ENCODE results near the gene PALD1.

PALD1 gene

DNA sequence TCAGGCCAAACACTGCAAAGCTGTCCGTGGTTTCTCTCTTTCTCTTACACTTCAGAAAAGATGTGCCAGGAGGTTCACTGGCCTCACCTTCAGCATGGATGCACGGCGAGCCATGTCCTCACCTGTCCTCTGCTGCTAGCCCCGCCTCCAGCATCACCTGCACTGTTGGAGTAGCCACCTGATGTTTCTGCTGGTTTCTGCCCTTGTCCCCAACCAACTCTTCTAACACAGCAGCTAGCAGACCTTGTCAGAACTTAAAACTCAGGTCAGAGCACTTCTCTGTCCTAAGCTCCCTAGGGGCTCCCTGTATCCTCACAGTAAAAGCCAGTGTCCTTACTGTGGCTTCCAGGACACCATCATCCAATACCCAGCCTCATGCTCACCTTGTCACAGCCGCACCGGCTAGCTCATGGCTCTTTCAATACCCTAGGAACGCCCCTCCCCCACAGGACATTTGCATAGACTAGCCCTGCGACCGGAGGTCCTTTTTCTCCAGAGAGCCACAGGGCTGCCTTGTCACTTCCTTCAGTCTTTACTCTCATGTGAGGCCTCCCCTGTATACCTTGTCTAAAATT lies 15.2 kb downstream of the PALD1 start:
- no peaks in the 10 kb centered on the region for H3K36me3 ChIP-seq (replicated peaks)
- no peak for DNase-seq
- H3K27ac ChIP-seq, result no peak overlapping the region
- in situ Hi-C loops (cut with HindIII; ENCODE audit: low pct_ligation_motif_present, low sequenced_read_pairs), result no loop called here
- no peak overlapping the region for H3K4me3 ChIP-seq (ENCODE audit: low read depth, low read length)
- TF ChIP-seq, protein P1, sequence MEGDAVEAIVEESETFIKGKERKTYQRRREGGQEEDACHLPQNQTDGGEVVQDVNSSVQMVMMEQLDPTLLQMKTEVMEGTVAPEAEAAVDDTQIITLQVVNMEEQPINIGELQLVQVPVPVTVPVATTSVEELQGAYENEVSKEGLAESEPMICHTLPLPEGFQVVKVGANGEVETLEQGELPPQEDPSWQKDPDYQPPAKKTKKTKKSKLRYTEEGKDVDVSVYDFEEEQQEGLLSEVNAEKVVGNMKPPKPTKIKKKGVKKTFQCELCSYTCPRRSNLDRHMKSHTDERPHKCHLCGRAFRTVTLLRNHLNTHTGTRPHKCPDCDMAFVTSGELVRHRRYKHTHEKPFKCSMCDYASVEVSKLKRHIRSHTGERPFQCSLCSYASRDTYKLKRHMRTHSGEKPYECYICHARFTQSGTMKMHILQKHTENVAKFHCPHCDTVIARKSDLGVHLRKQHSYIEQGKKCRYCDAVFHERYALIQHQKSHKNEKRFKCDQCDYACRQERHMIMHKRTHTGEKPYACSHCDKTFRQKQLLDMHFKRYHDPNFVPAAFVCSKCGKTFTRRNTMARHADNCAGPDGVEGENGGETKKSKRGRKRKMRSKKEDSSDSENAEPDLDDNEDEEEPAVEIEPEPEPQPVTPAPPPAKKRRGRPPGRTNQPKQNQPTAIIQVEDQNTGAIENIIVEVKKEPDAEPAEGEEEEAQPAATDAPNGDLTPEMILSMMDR (IDR thresholded peaks at IDR 0.05; ENCODE audit: low read depth, low read length, missing control alignments), result no peak
- no peaks in the 10 kb centered on the region for H3K27me3 ChIP-seq (replicated peaks)

- no peak for DNase-seq
Measured at GRCh38 chr10:70494536-70494935, 16.0 kb downstream of the PALD1 start.

DNA sequence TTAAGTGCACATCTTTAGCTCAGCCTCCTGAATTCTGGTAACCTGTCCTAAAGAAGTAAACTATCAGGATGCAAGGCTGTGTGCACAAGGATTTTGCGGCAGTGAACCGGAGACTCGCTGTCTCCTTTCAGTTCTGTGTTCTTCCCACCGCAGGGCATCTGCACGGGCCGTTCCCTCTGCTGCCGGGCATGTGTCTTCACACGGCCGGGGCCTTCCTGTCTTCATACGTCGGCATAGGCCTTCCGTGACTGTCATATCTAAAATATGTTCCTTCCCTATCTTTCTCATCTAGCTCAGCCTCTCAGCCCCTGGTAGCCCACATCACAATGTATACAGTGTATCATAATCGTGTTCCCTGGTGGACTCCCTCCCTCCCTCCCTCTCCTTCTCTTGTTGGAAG lies 16.4 kb downstream of the PALD1 start:
- in situ Hi-C loops (cut with HindIII; ENCODE audit: low pct_ligation_motif_present, low sequenced_read_pairs), result no loop called here
- Histone ChIP-seq H3K4me3 (ENCODE audit: low read depth, low read length) (no peak overlapping the region), H3K36me3 (replicated peaks) (no peaks in the 10 kb centered on the region), H3K27ac (no peak overlapping the region), H3K27me3 (replicated peaks) (no peaks in the 10 kb centered on the region)
- TF ChIP-seq, protein P1 (IDR thresholded peaks at IDR 0.05; ENCODE audit: low read depth, low read length, missing control alignments), result no peak
- DNase-seq, result no peak

More at GRCh38 chr10:70494536-70494935, 16.0 kb downstream of the PALD1 start:
- no peaks in the 10 kb centered on the region for H3K36me3 ChIP-seq (replicated peaks)
- TF ChIP-seq, protein P1 (IDR thresholded peaks at IDR 0.05; ENCODE audit: low read depth, low read length, missing control alignments), result no peak
- no peak overlapping the region for H3K4me3 ChIP-seq (ENCODE audit: low read depth, low read length)
- H3K27ac ChIP-seq, result no peak overlapping the region
- in situ Hi-C loops (cut with HindIII; ENCODE audit: low pct_ligation_motif_present, low sequenced_read_pairs), result no loop called here
- H3K27me3 ChIP-seq (replicated peaks), result no peaks in the 10 kb centered on the region

DNA sequence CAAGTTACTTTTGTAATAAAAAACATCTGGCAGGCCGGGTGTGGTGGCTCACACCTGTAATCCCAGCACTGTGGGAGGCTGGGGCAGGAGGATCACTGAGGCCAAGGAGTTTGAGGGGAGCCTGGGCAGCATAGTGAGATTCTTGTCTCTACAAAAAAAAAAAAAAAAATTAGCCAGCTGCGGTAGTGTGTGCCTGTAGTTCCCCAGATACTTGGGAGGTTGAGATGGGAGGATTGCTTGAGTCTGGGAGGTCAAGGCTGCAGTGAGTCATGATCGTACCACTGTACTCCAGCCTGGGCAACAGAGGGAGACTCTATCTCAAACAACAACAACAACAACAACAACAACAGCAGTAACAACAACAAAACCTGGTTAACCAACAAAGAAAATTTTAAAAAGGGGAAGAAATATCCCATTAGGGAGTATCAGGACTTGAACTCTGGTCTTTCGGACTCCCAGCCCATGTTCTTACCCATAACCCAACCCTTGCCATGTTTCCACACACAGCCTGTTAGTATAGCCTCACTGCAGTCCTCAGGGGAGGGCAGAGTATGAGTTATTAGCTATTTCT lies 17.2 kb downstream of the PALD1 start:
- H3K27me3 ChIP-seq (replicated peaks), result no peaks in the 10 kb centered on the region
- H3K27ac ChIP-seq, result no peak overlapping the region
- no peak overlapping the region for H3K4me3 ChIP-seq (ENCODE audit: low read depth, low read length)
- no peak for DNase-seq
- TF ChIP-seq, protein P1 (IDR thresholded peaks at IDR 0.05; ENCODE audit: low read depth, low read length, missing control alignments), result no peak
- H3K36me3 ChIP-seq (replicated peaks), result no peaks in the 10 kb centered on the region
- in situ Hi-C loops (cut with HindIII; ENCODE audit: low pct_ligation_motif_present, low sequenced_read_pairs), result no loop called here

GRCh38 chr10:70496341-70497119 lies 18.0 kb downstream of the PALD1 start:
- in situ Hi-C loops (cut with HindIII; ENCODE audit: low pct_ligation_motif_present, low sequenced_read_pairs), result no loop called here
- no peak overlapping the region for H3K4me3 ChIP-seq (ENCODE audit: low read depth, low read length)
- DNase-seq, result no peak
- no peaks in the 10 kb centered on the region for H3K36me3 ChIP-seq (replicated peaks)
- TF ChIP-seq, protein P1 (IDR thresholded peaks at IDR 0.05; ENCODE audit: low read depth, low read length, missing control alignments), result no peak
- no peaks in the 10 kb centered on the region for H3K27me3 ChIP-seq (replicated peaks)
- H3K27ac ChIP-seq, result no peak overlapping the region

Measured in brain microvascular endothelial cell (primary cell).